Loucy (cell line): Measurements from ENCODE around the gene BCKDHB.

Experiments used
- CTCF ChIP-seq: fragments of 200-600 bp; sonication (generic); conservative IDR thresholded peaks from 2 replicates; pipeline ENCODE4 v1.5.1; 2014; ENCODE audit warnings: mild to moderate bottlenecking, antibody characterized with exemption, low read length
- EZH2phosphoT487 ChIP-seq: fragments of 200-600 bp; IDR thresholded peaks from 2 replicates; pipeline ENCODE4 v1.6.1; 2018; ENCODE audit warnings: antibody characterized with exemption, mild to moderate bottlenecking, moderate library complexity, borderline replicate concordance

- no peak for TF ChIP-seq CTCF
- TF ChIP-seq EZH2phosphoT487, result no peak
Measured at GRCh38 chr6:80339421-80339820, 232.9 kb downstream of the BCKDHB start.
